ENCODE data around the gene MPP2.
"Not testable (repeated sequence)": the region's sequence is repeated elsewhere in the genome, so short reads cannot be mapped to it uniquely, and the experiment has no call there.

MPP2 gene

DNA sequence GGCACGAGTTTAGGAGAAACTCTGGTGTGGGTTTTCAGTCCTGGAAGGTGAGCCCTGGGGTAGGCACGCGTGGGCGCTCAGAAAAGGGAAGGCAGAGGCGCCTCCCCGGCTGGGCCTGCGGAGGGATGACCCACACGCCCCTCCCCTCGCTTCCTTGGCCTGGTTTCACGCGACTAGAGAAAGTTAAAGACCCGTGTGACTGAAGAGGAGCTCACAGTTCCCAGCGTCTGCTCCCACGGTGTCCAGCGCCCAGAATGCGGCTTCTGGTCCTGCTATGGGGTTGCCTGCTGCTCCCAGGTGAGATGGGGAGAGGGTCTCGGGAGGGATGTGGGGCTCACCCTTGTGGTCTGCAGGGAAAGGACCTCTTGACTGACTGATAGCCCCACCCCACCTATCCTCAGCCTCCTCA, 60.4 kb downstream of the MPP2 start, which contains the start of gene CD300LG:
Gene CD300LG, plus strand, starts transcription at position 214 of the 409 bp plus-strand sequence. Its CDS starts 41 bp downstream, at position 255.
- DNase-seq (ENCODE audit: low read depth): no peak

DNA sequence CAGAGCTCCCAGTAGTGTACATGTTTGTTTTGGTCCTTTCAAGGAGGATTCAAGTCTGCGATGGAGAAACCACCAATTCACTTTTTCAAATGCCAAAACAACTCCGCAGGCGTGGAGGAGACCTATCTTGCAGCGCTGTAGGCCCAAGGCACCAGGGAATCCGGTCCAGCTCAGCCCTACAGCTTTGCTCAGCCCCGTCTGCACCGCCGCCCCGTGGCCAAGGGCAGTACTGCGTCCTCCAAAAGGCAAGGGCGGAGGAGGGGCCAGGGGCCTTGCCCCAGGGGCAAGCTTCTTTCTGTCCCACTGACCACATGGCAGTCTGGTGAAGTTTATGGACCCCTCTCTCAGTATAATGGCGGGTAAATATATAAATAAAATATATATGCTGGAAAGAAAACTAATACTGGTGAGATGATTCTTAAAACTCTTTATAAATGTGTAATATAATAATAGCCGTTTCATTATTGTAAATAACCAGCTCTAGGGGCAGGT, 61.1 kb downstream of the MPP2 start:
- DNase-seq (ENCODE audit: low read depth): no peak

DNA sequence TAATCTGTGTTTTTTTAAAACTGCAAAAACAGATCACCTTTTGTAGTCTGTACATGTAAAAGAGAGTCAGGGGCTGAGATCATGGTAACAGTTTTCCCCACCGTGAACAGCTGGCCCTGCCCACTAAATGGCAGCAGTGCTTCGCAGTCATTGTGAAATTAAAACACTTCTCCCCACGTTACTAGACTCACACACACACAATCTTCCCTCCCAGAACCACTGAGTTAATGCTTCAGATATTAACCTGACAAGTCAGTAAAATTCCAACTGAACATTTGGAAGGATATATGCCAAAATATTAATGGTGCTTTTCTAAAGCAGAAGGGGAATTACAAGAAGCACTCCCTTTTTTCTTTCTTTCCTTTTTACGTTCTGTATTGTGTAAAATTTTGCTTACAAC, 61.6 kb downstream of the MPP2 start:
- DNase-seq (ENCODE audit: low read depth): no peak

DNA sequence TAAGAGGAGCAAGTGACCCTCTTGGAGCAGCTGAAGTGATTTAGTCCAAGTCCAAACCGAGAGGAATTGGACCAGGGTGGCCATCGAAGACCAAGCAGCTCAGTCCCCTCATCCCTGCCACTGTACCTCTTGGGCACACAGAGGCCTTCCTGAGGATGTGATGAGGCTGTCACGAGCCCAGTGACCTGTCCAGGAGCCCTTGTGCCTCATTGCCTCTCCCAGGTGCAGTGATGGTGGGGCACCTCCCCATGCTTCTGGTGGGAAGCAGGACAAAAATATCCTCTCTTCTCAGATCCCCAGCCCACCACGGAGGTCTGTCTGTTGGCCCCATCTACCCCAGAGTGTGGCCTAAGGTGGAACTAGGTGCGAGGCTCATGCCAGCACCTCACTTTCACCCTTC, 63.1 kb downstream of the MPP2 start:
- DNase-seq (ENCODE audit: low read depth): no peak

DNA sequence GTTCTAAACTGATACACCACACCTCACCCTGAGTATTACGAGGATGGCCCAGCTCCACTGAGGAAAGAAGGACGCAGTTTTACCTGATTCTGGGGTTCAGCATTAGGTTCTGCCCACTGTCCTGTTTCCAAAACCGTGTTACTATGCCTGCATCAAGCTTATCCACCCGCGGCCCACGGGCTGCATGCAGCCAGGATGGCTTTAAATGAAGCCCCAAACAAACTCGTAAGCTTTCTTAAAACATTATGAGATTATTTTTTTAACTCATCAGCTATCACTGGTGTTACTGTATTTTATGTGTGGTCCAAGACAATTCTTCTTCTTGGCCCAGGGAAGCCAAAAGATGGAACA, 64.4 kb downstream of the MPP2 start:
- no peak for DNase-seq (ENCODE audit: low read depth)

DNA sequence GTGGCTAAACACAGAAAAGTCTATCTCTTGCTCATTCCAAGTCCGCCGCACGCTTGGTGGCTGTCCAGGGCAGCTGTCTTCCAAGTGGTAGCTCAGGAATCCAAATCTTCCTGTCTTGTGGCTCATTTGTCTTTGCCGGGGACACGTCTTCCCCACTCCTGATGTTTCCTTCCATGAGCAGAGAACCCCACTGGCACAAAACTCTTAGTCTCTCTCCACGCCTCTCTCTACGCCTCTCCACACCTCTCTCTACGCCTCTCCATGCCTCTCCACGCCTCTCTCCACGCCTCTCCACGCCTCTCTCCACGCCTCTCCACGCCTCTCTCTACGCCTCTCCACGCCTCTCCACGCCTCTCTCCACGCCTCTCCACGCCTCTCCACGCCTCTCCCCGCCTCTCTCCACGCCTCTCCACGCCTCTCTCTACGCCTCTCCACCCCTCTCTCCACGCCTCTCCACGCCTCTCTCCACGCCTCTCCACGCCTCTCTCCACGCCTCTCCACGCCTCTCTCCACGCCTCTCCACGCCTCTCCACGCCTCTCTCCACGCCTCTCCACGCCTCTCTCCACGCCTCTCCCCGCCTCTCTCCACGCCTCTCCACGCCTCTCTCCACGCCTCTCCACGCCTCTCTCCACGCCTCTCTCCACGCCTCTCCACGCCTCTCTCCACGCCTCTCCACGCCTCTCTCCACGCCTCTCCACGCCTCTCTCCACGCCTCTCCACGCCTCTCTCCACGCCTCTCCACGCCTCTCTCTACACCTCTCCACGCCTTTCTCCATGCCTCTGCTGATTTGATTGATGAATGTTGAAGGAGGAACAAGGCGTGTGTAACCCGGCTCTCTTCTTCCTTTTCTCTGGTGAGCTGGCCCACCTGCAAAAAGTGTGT, 65.0 kb downstream of the MPP2 start:
- DNase-seq (ENCODE audit: low read depth): not testable (repeated sequence)

DNA sequence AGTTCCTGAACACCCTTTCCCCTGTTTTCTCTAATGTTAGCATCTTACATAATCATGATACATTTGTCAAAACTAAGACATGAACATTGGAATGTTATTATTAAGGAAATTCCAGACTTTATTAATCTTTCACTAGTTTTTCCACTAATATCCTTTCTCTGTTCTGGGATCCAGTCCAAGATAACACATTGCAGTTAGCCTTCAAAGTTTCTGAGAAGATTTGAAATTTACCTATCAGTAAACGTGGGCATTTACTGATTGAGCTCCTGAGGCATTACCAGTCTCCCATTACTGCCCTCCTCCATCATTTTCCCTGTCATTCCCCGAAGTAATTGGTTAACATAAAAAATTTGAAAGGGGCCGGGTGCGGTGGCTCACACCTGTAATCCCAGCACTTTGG, 66.1 kb downstream of the MPP2 start:
- no peak for DNase-seq (ENCODE audit: low read depth)

DNA sequence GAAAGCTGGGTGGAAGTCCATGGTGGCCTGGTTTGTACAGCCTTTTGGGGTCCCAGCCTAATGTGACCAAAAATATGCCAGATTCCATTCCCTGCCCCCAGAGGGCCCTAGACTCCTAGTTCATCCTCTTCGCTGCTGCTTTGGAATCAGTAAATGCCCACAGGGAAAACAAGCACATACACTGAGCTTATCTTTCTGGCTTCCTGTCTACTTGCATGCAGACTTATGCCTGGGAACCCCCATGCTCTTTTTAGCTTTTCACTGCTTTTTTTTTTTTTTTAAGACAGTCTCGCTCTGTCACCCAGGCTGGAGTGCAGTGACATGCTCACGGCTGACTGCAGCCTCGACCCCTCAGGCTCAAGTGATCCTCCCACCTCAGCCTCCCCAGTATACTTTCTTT, 66.5 kb downstream of the MPP2 start:
- no peak for DNase-seq (ENCODE audit: low read depth)

DNA sequence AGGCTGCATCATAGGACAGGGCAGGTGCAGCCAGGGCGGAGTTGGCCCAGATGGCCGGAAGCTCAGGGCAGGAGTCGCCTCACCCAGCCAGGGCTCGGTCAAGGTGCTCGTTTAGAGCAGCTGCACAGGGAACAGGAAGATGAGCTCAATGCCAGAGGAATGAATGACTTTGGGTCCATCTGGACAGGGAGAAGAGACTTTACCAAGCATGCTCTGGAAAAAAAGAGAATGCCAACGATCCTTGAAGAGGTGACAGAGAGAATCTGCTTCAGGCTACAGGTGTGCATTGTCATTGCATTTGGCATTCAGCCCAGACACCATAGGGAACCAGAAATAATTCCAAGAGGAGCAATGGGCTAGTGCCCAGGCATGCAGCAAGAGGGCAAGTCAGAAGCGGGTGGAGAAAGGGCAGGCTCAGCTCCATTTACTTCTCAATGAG, 67.6 kb downstream of the MPP2 start:
- DNase-seq (ENCODE audit: low read depth): no peak

DNA sequence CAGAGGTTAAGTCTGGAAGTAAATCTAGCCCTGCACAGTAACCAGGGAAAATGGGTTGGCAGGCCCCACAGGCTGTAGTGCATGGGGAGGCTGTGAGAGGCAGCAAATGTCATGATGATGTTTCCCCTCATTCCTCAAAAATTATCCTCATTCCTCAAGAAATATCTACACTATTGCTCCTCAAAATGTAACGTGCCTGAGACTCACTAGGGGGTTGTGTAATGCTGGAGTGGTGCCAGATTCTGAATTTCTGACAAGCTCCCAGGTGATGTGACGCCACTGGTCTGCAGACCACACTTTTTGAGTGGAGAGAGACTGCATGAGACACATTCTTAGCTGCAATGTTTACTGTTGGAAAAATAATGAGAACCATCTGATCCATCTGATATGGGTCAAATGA, 73.2 kb downstream of the MPP2 start:
- DNase-seq (ENCODE audit: low read depth): peak; percentile 70

DNA sequence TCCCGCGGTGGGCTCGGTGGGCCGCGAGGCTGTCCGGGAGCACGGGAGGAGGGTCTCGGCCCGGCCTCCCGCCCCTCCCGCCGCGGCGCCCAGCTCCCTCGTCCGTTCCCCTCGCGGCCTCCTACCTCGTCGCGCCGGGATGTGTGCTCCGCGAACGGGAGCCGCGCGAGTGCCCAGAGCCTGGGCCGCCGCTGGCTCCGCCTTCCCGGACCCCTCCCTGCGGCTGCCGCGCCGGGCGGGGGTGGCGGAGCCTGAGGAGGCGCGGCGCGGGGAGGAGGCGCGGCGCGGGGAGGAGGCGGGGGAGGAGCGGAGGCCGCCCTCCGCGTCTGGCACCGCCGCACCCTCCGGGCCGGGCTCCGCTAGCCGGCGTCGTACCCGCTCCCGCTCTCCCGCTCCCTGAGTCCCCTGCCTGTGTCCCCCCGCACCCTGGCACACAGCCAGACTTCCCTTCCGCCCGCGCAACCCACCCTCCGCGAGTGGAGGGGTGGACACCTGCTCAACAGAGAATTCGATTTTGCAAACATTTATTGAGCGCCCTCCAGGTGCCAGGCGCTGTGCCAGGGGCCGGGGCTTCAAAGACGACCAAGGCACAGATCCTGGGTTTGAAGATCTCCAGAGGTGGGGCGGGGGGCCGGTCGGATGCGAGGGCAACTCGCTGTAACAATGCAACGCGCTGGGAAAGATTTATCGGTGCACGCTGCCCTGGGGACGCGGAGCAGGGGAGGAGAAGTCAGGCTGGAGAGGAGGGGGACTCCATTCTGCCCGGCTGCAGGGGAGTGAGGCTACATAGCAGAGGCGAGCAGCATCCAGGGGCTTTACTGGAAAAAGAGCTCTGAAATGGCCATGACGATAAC, 74.1 kb downstream of the MPP2 start, which contains the start of gene MPP3:
Gene MPP3, minus strand, starts transcription at position 171 of the 854 bp plus-strand sequence. CDS start 1,240 bp downstream, outside the sequence.
- DNase-seq (ENCODE audit: low read depth): peak; percentile 7

DNA sequence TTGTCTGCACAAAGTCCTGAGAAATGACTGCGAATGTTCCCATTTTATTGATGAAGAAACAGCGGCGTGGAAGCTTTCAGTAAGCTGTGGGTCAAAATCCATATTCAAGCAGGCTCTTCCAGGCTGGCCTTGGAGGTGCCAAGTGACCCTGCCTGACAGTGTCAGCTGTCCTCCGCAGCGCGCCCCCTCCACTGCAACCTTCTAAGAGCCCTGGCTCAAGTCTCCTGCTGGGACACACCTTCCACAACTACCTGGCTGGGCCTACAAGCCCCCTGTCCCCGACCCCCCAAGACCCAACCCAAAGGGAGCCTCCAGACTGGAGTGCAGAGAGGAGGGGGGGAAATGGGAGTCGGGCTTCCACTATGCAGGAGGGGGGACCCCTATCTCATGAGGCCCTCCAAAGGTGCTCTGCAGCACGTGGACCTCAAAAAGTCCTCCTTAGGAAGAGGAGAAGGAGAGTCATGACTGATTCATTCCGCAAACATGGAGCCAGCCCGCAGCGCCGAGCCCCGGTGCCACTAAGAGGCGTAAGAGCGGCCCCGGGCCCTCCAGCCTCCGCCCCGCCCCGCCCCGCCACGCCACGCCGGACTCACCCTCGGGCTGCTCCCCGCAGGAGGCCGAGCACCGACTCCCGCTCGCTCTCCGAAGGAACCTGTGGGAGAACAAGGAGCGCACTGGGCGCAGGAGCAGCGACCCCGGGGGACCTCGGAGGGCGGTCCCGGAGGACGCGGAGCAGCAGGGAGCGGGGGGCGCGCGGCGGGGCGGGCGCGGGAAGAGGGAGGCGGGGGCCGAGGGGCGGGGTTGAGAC, 75.0 kb downstream of the MPP2 start:
- peak; percentile 11 for DNase-seq (ENCODE audit: low read depth)

DNA sequence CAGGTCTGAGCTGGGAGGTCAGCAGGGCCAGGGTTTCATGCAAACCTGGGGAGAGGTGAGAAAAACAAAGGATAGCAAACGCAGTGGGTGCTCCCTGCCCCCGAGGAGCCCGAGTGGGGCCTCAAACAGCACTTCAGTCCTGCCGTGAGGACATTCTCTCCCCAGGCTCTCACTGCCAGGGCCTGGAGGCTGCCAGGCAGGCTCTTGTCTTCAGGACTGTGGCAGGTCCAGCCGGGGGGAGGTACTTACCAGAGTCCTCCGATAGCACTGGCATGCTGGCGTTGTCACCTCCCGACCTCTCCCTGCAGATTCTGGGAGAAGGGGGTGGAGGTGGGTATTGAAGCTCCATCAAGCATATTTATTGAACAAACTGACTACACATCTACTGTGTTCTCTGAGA, 75.7 kb downstream of the MPP2 start:
- DNase-seq (ENCODE audit: low read depth): no peak

DNA sequence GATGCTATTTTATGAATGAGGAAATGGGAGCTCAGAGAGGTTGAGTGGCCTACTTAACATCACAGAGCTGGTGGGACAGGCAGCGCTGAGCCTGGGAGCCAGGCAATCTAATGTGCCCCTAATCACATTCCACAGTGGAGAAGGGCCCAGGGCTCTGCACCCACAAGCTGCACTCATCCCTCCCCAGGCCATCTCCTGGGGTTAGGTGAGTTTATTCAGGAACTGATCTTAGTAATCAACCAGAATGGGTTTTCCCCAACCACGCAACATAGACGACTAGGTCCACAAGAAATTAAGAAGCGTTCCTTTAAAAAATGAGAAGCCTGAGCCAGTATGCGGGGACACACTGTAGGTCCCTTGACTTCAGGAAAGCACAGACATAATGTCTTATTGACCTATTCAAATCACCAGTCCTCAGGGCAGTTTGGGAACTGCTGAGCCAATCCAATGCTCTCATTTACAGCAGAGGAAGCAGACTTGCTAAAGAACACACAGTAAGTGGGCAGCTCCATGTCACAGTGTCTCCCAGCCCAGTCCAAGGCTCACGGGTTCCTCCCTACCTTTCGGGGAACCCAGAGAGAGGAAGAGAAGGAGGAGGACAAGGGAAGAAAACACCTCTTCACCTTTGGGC, 76.7 kb downstream of the MPP2 start:
- DNase-seq (ENCODE audit: low read depth): no peak

DNA sequence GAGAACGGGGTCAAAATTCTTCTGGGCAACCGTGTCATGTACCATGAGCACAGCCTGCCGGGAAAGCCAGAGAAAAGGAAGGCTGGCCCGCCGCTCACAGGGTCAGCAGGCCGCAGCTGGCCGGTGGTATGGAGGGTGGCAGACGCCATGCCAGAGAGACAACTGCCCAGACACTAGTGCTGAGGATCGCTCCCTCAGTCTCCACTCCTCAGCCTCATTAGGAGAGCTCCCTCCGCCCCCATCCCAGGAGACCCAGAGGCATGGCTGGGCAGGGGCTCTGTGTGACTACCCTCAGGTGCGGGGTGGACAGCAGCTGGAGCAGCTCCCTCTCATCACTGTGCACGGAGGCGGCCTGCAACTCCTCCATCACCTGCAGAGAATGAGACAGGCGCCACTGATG, 77.6 kb downstream of the MPP2 start:
- DNase-seq (ENCODE audit: low read depth): no peak

DNA sequence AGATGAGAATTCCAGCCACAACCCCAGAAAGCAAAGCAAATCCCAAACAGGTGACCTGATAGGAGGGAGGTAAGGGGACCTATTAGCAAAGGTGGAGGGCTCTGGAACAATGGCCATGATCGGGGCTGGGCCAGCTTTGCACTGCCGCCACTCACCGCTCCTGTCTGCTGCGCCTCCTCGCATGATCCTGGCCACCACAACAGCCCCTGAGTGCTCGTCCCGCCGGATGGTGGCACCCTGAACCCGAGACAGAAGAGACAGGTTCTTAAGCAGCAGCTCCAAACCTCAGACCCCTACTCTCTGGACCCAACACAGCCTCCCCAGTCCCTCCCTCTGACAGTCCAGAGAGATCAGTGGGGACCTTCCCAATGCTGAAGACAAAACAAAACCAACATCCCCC, 79.7 kb downstream of the MPP2 start:
- no peak for DNase-seq (ENCODE audit: low read depth)

DNA sequence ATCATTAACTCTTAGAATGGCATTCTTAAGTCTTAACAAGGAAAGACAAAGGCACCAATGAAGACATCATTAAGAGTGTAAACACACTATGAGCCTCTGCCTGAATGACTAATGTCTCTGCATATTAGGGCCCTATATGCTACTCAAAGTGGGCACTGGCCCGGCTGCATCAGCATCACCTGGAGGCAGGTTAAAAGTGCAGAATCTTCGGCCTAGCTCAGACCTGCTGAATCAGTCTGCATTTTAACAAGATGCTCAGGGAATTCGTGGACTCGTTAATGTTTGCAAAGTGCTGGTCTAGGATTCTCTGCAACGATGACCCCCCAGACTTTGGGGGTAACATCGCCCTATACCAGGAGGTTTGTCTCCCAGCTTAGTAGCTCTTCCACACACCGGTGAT, 81.1 kb downstream of the MPP2 start:
- no peak for DNase-seq (ENCODE audit: low read depth)

DNA sequence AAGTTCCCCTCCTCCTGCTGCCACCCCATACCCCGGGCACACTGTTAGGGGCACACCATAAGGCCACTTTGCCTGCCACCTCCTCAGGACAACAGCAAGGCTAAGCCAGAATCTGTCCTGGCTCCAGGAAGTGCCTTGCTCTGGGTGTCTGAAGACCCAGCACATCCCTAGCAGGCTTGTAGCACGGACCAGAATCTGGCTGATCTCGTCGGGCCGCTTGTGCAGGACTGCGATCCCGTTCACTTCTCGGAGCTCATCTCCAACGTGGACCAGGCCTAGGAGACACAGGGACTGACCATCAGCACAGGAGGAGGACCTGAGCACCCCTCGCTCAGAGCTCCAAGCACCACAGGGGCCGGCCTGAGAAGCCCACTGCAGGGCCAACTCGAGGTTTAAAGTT, 81.8 kb downstream of the MPP2 start:
- no peak for DNase-seq (ENCODE audit: low read depth)
